Non-pigmented ciliary epithelial cell (primary cell): ENCODE data around the gene DNMT3A.

Source experiments
- DNase-seq: peaks from one replicate; pipeline ENCODE4 v3.0.0-alpha.2; 2010; ENCODE audit warnings: low read depth

DNMT3A gene

GRCh38 chr2:25372405-25373268, 30.9 kb upstream of the DNMT3A start:
- no peak for DNase-seq

- DNase-seq, result no peak
Observed at GRCh38 chr2:25371253-25372241, 29.8 kb upstream of the DNMT3A start.

DNA sequence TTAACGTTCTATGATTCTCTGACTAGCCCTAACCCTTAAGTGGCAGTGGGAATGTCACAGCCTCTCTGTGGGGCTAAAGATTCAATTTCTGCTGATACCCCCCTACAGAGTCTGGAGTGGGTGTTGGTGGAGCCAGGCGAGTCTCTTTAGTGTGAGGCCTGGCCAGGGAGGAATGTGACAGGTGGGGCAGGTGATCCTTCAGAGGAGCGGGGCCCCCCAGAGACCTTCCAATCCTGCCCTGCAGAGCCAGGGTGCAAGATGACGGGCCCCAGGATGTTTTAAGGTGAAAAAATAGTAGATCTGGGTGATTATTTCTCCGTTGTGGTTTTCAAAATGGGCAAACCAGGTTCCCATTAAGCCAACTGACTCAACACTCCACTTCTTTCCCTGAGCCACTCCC, 28.2 kb upstream of the DNMT3A start:
- DNase-seq, result no peak

DNA sequence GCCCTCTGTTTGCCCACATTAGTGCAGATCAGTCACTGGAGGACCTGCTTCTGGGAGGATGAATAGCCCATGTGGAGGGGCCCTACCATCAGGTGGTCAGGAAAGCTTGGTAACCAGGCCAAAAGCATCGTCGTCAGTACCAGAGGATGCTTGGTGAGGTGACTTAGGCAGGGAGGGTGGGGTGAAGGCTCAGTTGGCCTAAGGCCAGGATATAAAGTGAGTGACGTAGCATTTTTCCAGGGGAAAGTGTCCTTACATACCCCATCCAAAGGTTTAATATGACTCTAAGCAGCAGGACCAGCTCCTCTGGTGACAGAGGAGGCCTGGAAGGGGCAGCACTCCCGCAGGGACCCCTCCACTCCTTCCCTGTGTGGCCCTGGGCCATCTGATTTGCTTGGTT, 27.7 kb upstream of the DNMT3A start:
- no peak for DNase-seq

GRCh38 chr2:25368660-25369059, 26.9 kb upstream of the DNMT3A start:
- DNase-seq, result no peak

DNA sequence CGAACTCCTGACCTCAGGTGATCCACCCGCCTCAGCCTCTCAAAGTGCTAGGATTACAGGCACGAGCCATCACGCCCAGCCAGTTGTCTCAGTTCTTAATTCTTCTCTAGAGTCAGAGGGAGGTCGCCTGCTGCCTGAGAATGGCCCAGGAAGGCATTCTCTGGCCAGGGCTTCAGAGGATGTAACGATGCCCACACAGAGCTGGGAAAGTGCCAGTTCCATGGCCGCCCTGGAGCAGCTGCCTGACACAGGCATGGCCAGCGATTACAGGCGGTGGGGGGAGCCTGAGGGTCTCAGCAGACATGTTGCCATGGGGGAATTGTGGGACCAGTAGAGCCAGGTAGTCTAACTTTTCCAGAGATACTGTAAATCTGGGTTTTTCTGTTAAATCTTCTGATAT, 25.6 kb upstream of the DNMT3A start:
- DNase-seq, result no peak

- no peak for DNase-seq
Observed at GRCh38 chr2:25366629-25367028, 24.9 kb upstream of the DNMT3A start.

- DNase-seq, result no peak
Observed at GRCh38 chr2:25365241-25365640, 23.5 kb upstream of the DNMT3A start.

GRCh38 chr2:25363733-25364132, 22.0 kb upstream of the DNMT3A start:
- DNase-seq, result no peak

- DNase-seq, result no peak
Observed at GRCh38 chr2:25362434-25363145, 20.9 kb upstream of the DNMT3A start.

DNA sequence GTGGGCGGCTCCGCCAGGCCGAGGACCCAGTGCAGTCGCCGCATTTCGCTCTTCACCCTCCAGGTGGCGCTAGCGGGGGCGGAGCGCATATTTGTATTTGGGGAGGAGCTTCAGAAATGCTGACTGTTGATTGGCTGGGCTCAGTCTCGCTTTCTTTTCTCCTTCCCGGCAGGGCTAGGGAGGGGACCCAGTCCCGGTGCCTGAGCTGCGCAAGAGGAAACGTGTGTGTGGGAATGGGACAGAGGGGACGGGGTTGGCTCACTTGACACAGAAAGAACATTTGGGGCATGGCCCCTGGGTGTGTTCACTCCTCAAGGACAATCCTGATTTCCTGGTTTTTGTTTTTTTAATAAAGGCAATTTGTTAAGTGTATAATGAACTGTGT, 20.3 kb upstream of the DNMT3A start:
- DNase-seq, result peak; percentile 57

DNA sequence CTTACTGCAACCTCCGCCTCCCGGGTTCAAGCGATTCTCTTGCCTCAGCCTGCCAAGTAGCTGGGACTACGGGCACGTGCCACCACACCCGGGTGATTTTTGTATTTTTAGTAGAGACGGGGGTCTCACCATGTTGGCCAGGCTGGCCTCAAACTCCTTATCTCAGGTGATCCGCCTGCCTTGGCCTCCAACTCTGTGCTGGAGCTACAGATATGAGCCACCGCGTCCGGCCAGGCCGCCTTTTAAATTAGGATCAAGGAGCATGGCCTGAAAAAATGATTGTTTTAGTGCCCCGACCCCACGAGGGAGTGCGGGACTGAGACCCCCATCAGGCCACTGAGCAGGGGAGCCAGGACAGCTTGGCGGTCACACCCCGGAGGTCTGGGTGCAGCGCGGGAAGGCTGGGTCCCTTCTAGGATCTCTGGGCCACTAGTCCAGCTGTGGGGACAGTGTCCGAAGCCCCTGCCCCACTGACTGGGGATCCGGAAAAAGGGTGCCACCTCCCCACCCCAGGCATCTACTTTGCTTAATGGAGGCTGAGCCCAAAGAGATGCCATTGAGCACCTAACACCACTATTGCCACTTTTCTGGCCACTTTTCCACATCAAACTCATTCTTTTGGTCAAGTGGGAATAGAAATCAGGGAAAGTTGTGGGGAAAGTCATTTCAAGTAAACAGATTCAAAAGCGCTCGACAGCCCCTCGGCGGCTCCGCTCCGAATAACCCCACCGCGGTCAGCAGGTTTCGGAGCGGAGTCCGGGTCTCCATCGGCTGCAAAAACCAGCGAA, 19.7 kb upstream of the DNMT3A start:
- no peak for DNase-seq

DNA sequence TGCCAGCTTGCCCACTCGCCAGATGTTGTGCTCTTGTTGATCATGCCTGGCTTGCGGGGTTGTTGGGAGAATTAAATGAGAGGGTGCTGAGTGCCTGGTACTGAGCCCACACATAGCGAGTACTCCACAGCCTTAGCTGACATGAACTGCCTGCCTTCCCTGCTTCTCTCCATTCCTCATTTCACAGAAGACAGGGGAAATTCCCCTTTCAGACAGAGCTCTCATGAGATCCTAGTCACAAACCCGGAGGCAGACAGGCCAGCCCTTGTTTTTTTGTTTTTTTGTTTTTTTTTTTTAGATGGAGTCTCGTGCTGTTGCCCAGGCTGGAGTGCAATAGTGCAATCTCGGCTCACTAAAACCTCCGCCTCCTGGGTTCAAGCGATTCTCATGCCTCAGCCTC, 17.1 kb upstream of the DNMT3A start:
- no peak for DNase-seq

- DNase-seq, result no peak
Observed at GRCh38 chr2:25358249-25358815, 16.6 kb upstream of the DNMT3A start.

DNA sequence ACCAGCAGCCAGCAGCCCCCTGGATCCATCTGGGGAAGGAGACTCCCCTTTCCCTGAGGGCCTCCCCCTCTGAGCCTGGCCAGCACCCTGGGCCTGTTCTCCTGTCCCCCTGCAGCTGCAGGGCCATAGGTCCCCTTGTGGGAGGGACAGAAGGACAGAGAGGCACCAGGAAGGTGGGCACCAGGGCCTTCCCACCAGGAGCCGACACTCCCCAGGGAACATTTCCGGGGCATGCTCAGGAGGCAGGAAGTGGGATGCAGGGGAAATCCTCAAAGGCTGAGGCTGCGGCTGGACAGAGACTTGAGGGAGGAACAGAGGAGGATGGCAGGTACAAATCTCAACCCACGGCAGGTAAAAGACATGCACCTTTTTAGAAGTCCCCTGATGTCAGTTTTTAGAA, 14.4 kb upstream of the DNMT3A start:
- DNase-seq, result no peak

GRCh38 chr2:25355270-25355669, 13.5 kb upstream of the DNMT3A start:
- no peak for DNase-seq

- no peak for DNase-seq
Observed at GRCh38 chr2:25354116-25354515, 12.4 kb upstream of the DNMT3A start.

- no peak for DNase-seq
Observed at GRCh38 chr2:25349397-25349796, 7.7 kb upstream of the DNMT3A start.

DNA sequence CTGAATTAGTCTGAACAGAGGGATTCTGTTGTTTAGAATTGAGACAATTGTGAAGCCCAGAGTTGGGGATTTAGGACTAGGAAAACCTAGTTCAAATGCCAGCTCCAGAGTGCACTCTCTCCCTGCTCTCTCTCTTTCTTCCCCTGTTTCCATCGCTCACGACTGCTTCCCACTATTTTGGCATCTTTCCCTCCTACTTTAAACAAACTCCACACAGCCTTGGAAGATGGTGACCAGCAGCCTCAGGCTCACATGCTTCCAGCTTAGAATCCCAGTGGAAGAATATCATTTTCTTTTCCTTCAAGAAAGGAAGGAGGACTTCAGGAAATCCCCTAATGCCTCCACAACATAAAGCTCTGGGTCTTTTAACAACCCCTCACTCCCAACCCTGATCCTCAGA, 6.1 kb upstream of the DNMT3A start:
- DNase-seq, result no peak

DNA sequence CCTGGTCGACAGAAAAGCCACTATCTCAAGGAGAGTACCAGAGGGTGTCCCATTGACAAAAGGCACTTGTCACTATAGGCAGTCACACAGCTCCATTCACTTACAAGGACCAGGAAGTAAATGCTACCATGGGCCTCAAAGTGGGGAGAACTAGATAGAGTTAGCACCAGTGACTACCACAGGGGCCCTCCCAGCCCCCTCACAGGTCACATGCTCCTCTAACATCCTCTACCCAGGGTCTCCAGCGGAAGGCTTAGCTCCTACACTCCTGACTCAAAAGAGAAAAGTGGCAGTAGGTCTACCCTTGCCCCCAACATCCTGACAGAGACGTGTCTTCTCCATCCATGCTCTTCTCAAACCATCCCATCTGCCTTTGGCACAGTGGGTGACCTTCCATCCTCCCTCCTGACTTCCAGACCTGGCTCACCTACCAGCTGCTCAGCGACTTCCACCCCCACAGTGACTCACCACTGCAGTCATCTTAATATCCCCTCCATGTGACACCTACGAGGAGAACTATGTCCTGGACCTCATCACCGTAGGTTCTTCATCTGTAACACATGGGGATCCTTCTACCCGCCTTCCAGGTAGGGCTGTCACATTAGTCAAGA, 5.6 kb upstream of the DNMT3A start:
- no peak for DNase-seq
